HEK293 (cell line): ENCODE data around the gene STING1.
"Not testable (repeated sequence)": the region's sequence is repeated elsewhere in the genome, so short reads cannot be mapped to it uniquely, and the experiment has no call there.

Experiments used
- CTCF ChIA-PET: fragments of 350-600 bp; formaldehyde crosslinking; extraction: SDS; loops from one replicate; lab custom pipeline; 2021; ENCODE audit warnings: antibody characterized with exemption; lab: Yijun Ruan, JAX
- POLR2A ChIA-PET: fragments of 300-600 bp; formaldehyde crosslinking; extraction: SDS; loops from one replicate; lab custom pipeline; 2020; ENCODE audit warnings: antibody characterized with exemption, inconsistent platforms; lab: Yijun Ruan, JAX
- H3K27ac ChIP-seq: fragments of 200-500 bp; sonication (Bioruptor generic); 2 replicates; pipeline ENCODE4 v1.5.1; 2014; ENCODE audit warnings: low read depth, low read length, control low read depth, inconsistent platforms; ENCODE audit errors: extremely low read depth
- H3K36me3 ChIP-seq, 2 experiments: fragments of 200-500 bp in 1 of 2; sonication (Bioruptor generic) in 1 of 2; 1 replicate in 1 of 2; 2 replicates in 1 of 2; pipeline ENCODE4 v1.5.1; 2014 to 2017; ENCODE audit warnings: inconsistent platforms in 2 of 2, low read length in 2 of 2; ENCODE audit not compliant: control insufficient read depth in 2 of 2, insufficient read depth in 1 of 2
- H3K4me1 ChIP-seq: fragments of 200-500 bp; sonication (Bioruptor generic); 2 replicates; pipeline ENCODE4 v1.5.1; 2014; ENCODE audit warnings: mild to moderate bottlenecking, low read length, inconsistent platforms; ENCODE audit not compliant: control insufficient read depth, insufficient read depth
- H3K4me3 ChIP-seq: 2 replicates; pipeline ENCODE4 v1.5.1; 2011; ENCODE audit warnings: low read depth, mild to moderate bottlenecking, control low read depth, low read length, moderate library complexity
- H3K9me3 ChIP-seq: fragments of 200-500 bp; sonication (Bioruptor generic); 2 replicates; pipeline ENCODE4 v1.5.1; 2014; ENCODE audit warnings: low read depth, low read length, inconsistent platforms; ENCODE audit not compliant: control insufficient read depth, insufficient read depth
- FEZF1 ChIP-seq: fragments of 450-650 bp; formaldehyde crosslinking; IDR thresholded peaks from 2 replicates; pipeline ENCODE4 v1.5.1; 2016; ENCODE audit warnings: missing biosample characterization, missing genetic modification characterization
- KLF7 ChIP-seq: fragments of 450-650 bp; formaldehyde crosslinking; IDR thresholded peaks from 2 replicates; pipeline ENCODE4 v1.5.1; 2016; ENCODE audit warnings: missing biosample characterization, missing genetic modification characterization, borderline replicate concordance
- OSR2 ChIP-seq: fragments of 450-650 bp; formaldehyde crosslinking; IDR thresholded peaks from 2 replicates; pipeline ENCODE4 v1.5.1; 2016; ENCODE audit warnings: missing biosample characterization, missing genetic modification characterization
- SETDB1 ChIP-seq: IDR thresholded peaks from one replicate; pipeline ENCODE4 v1.6.1; 2017; ENCODE audit warnings: mild to moderate bottlenecking, low read length, moderate library complexity, mixed read lengths; ENCODE audit not compliant: insufficient read length
- WT1 ChIP-seq: fragments of 450-650 bp; formaldehyde crosslinking; IDR thresholded peaks from 2 replicates; pipeline ENCODE4 v1.5.1; 2016; ENCODE audit warnings: missing biosample characterization, missing genetic modification characterization
- ZBTB8A ChIP-seq: fragments of 450-650 bp; formaldehyde crosslinking; IDR thresholded peaks from 2 replicates; pipeline ENCODE4 v1.5.1; 2016; ENCODE audit warnings: missing biosample characterization, missing genetic modification characterization
- ZFP69B ChIP-seq: fragments of 450-650 bp; formaldehyde crosslinking; IDR thresholded peaks from 2 replicates; pipeline ENCODE4 v1.5.1; 2016; ENCODE audit warnings: missing biosample characterization, missing genetic modification characterization
- ZIC2 ChIP-seq: fragments of 450-650 bp; formaldehyde crosslinking; IDR thresholded peaks from 2 replicates; pipeline ENCODE4 v1.5.1; 2016; ENCODE audit warnings: missing biosample characterization, missing genetic modification characterization
- ZNF157 ChIP-seq: fragments of 450-650 bp; formaldehyde crosslinking; IDR thresholded peaks from 2 replicates; pipeline ENCODE4 v1.5.1; 2016; ENCODE audit warnings: missing biosample characterization, missing genetic modification characterization
- ZNF184 ChIP-seq: fragments of 450-650 bp; IDR thresholded peaks from 2 replicates; pipeline ENCODE4 v1.5.1; 2018; ENCODE audit warnings: missing biosample characterization, mild to moderate bottlenecking, missing genetic modification characterization
- ZNF266 ChIP-seq: fragments of 450-650 bp; formaldehyde crosslinking; IDR thresholded peaks from 2 replicates; pipeline ENCODE4 v1.5.1; 2016; ENCODE audit warnings: missing biosample characterization, missing genetic modification characterization, low read depth
- ZNF292 ChIP-seq: fragments of 450-650 bp; formaldehyde crosslinking; IDR thresholded peaks from 2 replicates; pipeline ENCODE4 v1.5.1; 2016; ENCODE audit warnings: low read depth, missing biosample characterization, missing genetic modification characterization, borderline replicate concordance
- ZNF354C ChIP-seq: fragments of 450-650 bp; formaldehyde crosslinking; IDR thresholded peaks from 2 replicates; pipeline ENCODE4 v1.5.1; 2016; ENCODE audit warnings: missing biosample characterization, missing genetic modification characterization, low read depth, borderline replicate concordance
- ZNF37A ChIP-seq: fragments of 450-650 bp; IDR thresholded peaks from 2 replicates; pipeline ENCODE4 v1.5.1; 2018; ENCODE audit warnings: missing biosample characterization, missing genetic modification characterization
- ZNF48 ChIP-seq: fragments of 450-650 bp; formaldehyde crosslinking; IDR thresholded peaks from 2 replicates; pipeline ENCODE4 v1.5.1; 2016; ENCODE audit warnings: missing biosample characterization, missing genetic modification characterization
- ZNF548 ChIP-seq: fragments of 450-650 bp; formaldehyde crosslinking; IDR thresholded peaks from 2 replicates; pipeline ENCODE4 v1.5.1; 2016; ENCODE audit warnings: missing biosample characterization, missing genetic modification characterization
- ZNF629 ChIP-seq: fragments of 450-650 bp; formaldehyde crosslinking; IDR thresholded peaks from 2 replicates; pipeline ENCODE4 v1.5.1; 2017; ENCODE audit warnings: missing biosample characterization, missing genetic modification characterization
- ZNF654 ChIP-seq: fragments of 450-650 bp; formaldehyde crosslinking; IDR thresholded peaks from 2 replicates; pipeline ENCODE4 v1.5.1; 2016; ENCODE audit warnings: low read depth, missing biosample characterization, missing genetic modification characterization
- ZNF768 ChIP-seq: fragments of 450-650 bp; formaldehyde crosslinking; IDR thresholded peaks from 2 replicates; pipeline ENCODE4 v1.5.1; 2018; ENCODE audit warnings: missing biosample characterization, mild to moderate bottlenecking, missing genetic modification characterization
- ZNF792 ChIP-seq: fragments of 450-650 bp; formaldehyde crosslinking; IDR thresholded peaks from 2 replicates; pipeline ENCODE4 v1.5.1; 2016; ENCODE audit warnings: missing biosample characterization, missing genetic modification characterization
- ZSCAN30 ChIP-seq: fragments of 450-650 bp; IDR thresholded peaks from 2 replicates; pipeline ENCODE4 v1.5.1; 2018; ENCODE audit warnings: missing biosample characterization, mild to moderate bottlenecking, missing genetic modification characterization, moderate library complexity
- TF ChIP-seq, protein P1 (sequence below): sonication (generic); formaldehyde crosslinking; IDR thresholded peaks from 2 replicates; pipeline ENCODE4 v1.8.1; 2022; ENCODE audit warnings: mild to moderate bottlenecking, moderate library complexity, missing genetic modification reagents
- TF ChIP-seq, protein P2 (sequence below): fragments of 450-650 bp; formaldehyde crosslinking; IDR thresholded peaks from 2 replicates; pipeline ENCODE4 v1.5.1; 2016; ENCODE audit warnings: missing biosample characterization, missing genetic modification characterization, borderline replicate concordance

STING1 gene

DNA sequence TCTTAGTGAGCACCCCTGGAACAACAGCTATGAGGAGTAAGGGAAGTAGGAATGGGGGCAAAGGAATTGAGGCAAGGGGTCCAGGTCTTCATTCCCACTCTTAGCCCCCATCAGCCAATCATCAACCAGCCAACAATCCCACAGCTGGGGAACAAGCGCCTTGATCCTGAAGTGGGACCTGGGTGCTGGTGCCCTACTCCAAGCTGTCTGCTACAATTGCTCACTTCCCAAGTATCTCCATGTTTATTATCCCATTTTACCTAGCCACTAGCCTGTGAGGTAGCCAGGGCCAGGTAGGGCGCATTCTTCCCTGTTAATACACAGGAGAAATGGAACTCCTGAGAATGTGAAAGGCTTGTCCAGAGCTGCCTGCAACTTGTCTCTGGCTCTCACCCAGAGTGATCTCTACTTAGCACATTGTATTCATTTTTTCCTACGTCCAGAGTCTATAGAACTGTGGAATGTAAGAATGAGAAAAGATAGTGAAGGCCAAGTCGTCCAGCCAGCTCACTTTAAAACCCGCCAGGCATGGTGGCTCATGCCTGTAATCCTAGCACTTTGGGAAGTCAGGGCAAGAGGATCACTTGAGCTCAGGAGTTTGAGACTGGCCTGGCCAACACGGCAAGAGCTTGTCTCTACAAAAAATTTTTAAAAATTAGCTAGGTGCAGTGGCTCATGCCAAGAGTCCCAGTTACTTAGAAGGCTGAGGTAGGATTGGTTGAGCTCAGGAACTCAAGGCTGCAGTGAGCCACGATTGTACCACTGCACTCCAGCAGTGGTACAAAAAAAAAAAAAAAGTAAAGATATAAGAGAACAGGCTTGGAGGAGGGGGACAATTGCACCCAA lies 37.0 kb downstream of the STING1 start (continued):
- no peak for TF ChIP-seq ZSCAN30 (tag by site-specific recombination)
- no peak for TF ChIP-seq ZNF157
- no peak for TF ChIP-seq ZNF792
- no peak for TF ChIP-seq ZNF768
- TF ChIP-seq ZBTB8A, result no peak
- no peak for TF ChIP-seq FEZF1
- no peak for TF ChIP-seq ZFP69B (tag by site-specific recombination)
- TF ChIP-seq OSR2 (tag by site-specific recombination), result no peak
- TF ChIP-seq, all 188 proteins: peak for 0

DNA sequence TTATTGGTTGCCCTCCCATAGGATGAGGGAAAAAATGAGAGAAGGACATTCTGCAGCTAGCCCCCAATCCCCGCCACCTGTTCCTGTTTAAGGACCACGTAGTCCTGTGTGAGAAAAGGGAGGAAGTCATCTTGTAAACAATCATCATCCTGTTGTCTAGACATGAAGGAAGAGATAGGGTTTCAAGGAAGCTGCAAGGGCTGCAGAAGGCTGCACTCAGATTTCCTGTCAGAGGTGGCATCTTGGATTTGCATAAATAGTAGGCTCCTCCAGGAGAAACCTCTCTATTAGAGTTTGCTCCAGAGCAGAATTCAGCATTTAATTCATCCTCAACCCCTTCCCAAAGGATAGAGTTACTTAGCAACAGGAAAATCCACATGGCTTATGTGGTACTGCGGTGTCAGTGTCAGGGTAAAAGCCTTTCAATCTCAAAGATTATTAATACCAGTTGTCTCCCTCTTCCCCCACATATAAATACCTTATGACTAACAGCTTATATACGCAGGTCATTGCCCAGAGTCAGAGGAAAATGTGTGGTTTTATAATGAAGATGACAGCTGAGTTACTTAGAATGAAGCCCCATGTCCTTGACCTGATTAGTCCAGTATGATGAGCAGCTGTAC lies 38.6 kb downstream of the STING1 start:
- ChIA-PET CTCF (interaction anchor here (1.2 to 1.4 kb wide), 2 partner anchors 41 to 70 kb away, joined by 3 read pairs; no protein-coding TSS in a partner anchor), POLR2A (no interaction called here)
- Histone ChIP-seq H3K9me3 (no peaks in the 10 kb centered on the region), H3K4me1 (no peaks in the 10 kb centered on the region), H3K4me3 (no peak overlapping the region), H3K27ac (no peak overlapping the region), H3K36me3 (no peaks in the 10 kb centered on the region)
- TF ChIP-seq ZNF292 (tag by site-specific recombination), result no peak
- TF ChIP-seq ZIC2 (tag by site-specific recombination), result no peak
- no peak for TF ChIP-seq ZNF654
- no peak for TF ChIP-seq ZNF48
- no peak for TF ChIP-seq SETDB1
- no peak for TF ChIP-seq ZNF629 (tag by site-specific recombination)
- no peak for TF ChIP-seq WT1 (tag by site-specific recombination)
- TF ChIP-seq, protein P1, sequence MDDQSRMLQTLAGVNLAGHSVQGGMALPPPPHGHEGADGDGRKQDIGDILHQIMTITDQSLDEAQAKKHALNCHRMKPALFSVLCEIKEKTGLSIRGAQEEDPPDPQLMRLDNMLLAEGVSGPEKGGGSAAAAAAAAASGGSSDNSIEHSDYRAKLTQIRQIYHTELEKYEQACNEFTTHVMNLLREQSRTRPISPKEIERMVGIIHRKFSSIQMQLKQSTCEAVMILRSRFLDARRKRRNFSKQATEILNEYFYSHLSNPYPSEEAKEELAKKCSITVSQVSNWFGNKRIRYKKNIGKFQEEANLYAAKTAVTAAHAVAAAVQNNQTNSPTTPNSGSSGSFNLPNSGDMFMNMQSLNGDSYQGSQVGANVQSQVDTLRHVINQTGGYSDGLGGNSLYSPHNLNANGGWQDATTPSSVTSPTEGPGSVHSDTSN (CRISPR knock-in tag), result no peak
- TF ChIP-seq KLF7 (tag by site-specific recombination), result no peak
- no peak for TF ChIP-seq ZNF37A
- TF ChIP-seq ZNF548 (tag by site-specific recombination), result no peak
- no peak for TF ChIP-seq ZNF184 (tag by site-specific recombination)
- TF ChIP-seq ZNF354C, result no peak
- TF ChIP-seq, protein P2, sequence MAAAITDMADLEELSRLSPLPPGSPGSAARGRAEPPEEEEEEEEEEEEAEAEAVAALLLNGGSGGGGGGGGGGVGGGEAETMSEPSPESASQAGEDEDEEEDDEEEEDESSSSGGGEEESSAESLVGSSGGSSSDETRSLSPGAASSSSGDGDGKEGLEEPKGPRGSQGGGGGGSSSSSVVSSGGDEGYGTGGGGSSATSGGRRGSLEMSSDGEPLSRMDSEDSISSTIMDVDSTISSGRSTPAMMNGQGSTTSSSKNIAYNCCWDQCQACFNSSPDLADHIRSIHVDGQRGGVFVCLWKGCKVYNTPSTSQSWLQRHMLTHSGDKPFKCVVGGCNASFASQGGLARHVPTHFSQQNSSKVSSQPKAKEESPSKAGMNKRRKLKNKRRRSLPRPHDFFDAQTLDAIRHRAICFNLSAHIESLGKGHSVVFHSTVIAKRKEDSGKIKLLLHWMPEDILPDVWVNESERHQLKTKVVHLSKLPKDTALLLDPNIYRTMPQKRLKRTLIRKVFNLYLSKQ (tag by site-specific recombination), result no peak
- TF ChIP-seq ZNF266 (tag by site-specific recombination), result no peak

DNA sequence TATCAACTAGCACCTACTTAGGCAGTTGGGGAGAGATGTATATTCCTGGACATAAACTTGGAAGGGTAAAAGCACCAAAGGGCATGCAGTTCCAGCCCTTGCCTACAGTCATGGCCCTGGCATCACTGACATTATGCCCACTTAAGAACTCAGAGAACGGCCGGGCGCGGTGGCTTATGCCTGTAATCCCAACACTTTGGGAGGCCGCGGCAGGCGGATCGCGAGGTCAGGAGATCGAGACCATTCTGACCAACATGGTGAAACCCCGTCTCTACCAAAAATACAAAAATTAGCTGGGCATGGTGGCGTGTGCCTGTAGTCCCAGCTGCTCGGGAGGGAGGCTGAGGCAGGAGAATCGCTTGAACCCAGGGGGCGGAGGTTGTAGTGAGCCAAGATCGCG lies 42.1 kb downstream of the STING1 start:
- POLR2A ChIA-PET, result interaction anchor here (1.2 to 1.9 kb wide), 3 partner anchors 10 to 34 kb away, joined by 4 to 11 read pairs (median 5); no protein-coding TSS in a partner anchor
- H3K27ac ChIP-seq, H3K4me3 ChIP-seq, H3K4me1 ChIP-seq, H3K9me3 ChIP-seq: not testable (repeated sequence)
- H3K36me3 ChIP-seq, result peaks cover 14% of the 10 kb centered on the region in 2 experiments; a peak in 2 of 3 replicates
- CTCF ChIA-PET, result interaction anchor here (0.7 to 4.2 kb wide), 3 partner anchors 17 to 77 kb away, joined by 3 to 28 read pairs (median 4); no protein-coding TSS in a partner anchor
